Panc1 (cell line): Measurements from ENCODE around the gene SEMA4D.

Source experiments
- CTCF ChIP-seq: fragments of 450-650 bp; IDR thresholded peaks from 2 replicates; pipeline ENCODE4 v1.5.1; 2017; ENCODE audit warnings: mild to moderate bottlenecking
- TCF7L2 ChIP-seq: IDR thresholded peaks from 2 replicates; pipeline ENCODE4 v1.6.1; 2011; ENCODE audit warnings: mild to moderate bottlenecking, low read depth, low read length, inconsistent platforms
- TF ChIP-seq, protein P1 (sequence below), 2 experiments: IDR thresholded peaks; 2 replicates each; pipeline ENCODE4 v1.6.1; 2011 to 2012; ENCODE audit warnings: low read depth in 2 of 2, control low read depth in 1 of 2, low read length in 1 of 2, mild to moderate bottlenecking in 1 of 2, moderate library complexity in 1 of 2; ENCODE audit not compliant: insufficient read depth in 1 of 2

- TF ChIP-seq CTCF (no peak), TCF7L2 (no peak)
- TF ChIP-seq, protein P1, sequence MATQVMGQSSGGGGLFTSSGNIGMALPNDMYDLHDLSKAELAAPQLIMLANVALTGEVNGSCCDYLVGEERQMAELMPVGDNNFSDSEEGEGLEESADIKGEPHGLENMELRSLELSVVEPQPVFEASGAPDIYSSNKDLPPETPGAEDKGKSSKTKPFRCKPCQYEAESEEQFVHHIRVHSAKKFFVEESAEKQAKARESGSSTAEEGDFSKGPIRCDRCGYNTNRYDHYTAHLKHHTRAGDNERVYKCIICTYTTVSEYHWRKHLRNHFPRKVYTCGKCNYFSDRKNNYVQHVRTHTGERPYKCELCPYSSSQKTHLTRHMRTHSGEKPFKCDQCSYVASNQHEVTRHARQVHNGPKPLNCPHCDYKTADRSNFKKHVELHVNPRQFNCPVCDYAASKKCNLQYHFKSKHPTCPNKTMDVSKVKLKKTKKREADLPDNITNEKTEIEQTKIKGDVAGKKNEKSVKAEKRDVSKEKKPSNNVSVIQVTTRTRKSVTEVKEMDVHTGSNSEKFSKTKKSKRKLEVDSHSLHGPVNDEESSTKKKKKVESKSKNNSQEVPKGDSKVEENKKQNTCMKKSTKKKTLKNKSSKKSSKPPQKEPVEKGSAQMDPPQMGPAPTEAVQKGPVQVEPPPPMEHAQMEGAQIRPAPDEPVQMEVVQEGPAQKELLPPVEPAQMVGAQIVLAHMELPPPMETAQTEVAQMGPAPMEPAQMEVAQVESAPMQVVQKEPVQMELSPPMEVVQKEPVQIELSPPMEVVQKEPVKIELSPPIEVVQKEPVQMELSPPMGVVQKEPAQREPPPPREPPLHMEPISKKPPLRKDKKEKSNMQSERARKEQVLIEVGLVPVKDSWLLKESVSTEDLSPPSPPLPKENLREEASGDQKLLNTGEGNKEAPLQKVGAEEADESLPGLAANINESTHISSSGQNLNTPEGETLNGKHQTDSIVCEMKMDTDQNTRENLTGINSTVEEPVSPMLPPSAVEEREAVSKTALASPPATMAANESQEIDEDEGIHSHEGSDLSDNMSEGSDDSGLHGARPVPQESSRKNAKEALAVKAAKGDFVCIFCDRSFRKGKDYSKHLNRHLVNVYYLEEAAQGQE (IDR thresholded peaks at IDR 0.05; ENCODE audit: insufficient read depth in 1 of 2, low read depth in 2 of 2, low read length in 1 of 2): no peak
Observed at GRCh38 chr9:89368978-89369377, 128.9 kb downstream of the SEMA4D start.
